Left colon (tissue), 2 donors: Measurements from ENCODE around the gene TSC1. TPM values are rescaled to one million over a fixed set of nuclear protein-coding genes. Genes with fewer than 3 reads are reported as not detected.
"Not testable (repeated sequence)": the region's sequence is repeated elsewhere in the genome, so short reads cannot be mapped to it uniquely, and the experiment has no call there.

ENCODE experiments used
- ATAC-seq: fragments of 200-7000 bp; cut with Tn5 transposase; one replicate; pipeline ENCODE4 v1.9.1; 2020; ENCODE audit warnings: mild to moderate bottlenecking, moderate library complexity
- DNase-seq, 2 donors: peaks; one replicate each; pipeline ENCODE4 v3.0.0-alpha.2; 2020
- intact Hi-C, 2 donors: fragments of 100-400 bp; cut with DNase I in 1 of 2; cut with micrococcal nuclease in 1 of 2; formaldehyde crosslinking; loops; one replicate each; pipeline versions ENCODE4 v1.11.2 to v1.14.0; 2022; cut with DNase I, micrococcal nuclease
- total RNA-seq, 2 donors: library from RNA; stranded (reverse); fragmentation: NEBNext Ultra II Directional; extraction: Animal tissue kit (Norgen Biotek cat#: 25700); gene quantifications; one replicate each; pipeline ENCODE4 v1.2.1, GENCODE V29; 2021
- donor health status: DM: no; HTN: no; CAD: no.
- donor health status: DM: yes; HTN: yes; CAD: no.

Gene TSC1
- total RNA-seq, 2 donors from 2014 or later = 35.2 to 41.6 TPM

- DNase-seq (peak in 1 of 2 donors; percentile 20), ATAC-seq (peak; percentile 48)
- intact Hi-C loops = no loop called here
Observed at GRCh38 chr9:132978451-132979131, 34.2 kb upstream of the TSC1 start, which contains the start of gene GFI1B. TSS of gene GFI1B (plus strand) at chr9:132978694. CDS start at chr9:132986679, 7,985 bp downstream.

GRCh38 chr9:132978112-132978450 lies 33.7 kb upstream of the TSC1 start:
- no peak for DNase-seq
- no peak for ATAC-seq
- intact Hi-C loops = no loop called here

- no peak for ATAC-seq
- DNase-seq = no peak
- intact Hi-C loops = no loop called here
Observed at GRCh38 chr9:132976571-132976970, 32.2 kb upstream of the TSC1 start.

- DNase-seq (no peak), ATAC-seq (no peak)
- intact Hi-C loops = no loop called here
Observed at GRCh38 chr9:132975961-132976360, 31.5 kb upstream of the TSC1 start.

- ATAC-seq (no peak), DNase-seq (no peak)
- intact Hi-C loops = no loop called here
Observed at GRCh38 chr9:132973713-132974112, 29.3 kb upstream of the TSC1 start.

- DNase-seq (no peak), ATAC-seq (no peak)
- intact Hi-C loops = no loop called here
Observed at GRCh38 chr9:132973166-132973565, 28.8 kb upstream of the TSC1 start.

- DNase-seq (no peak), ATAC-seq (peak; percentile 93)
- intact Hi-C loops = no loop called here
Observed at GRCh38 chr9:132970324-132971062, 26.1 kb upstream of the TSC1 start.

- intact Hi-C loops = no loop called here
- DNase-seq (no peak), ATAC-seq (no peak)
Observed at GRCh38 chr9:132969783-132970182, 25.4 kb upstream of the TSC1 start.

- intact Hi-C loops = not testable (repeated sequence)
Observed at GRCh38 chr9:132967908-132968307, 23.5 kb upstream of the TSC1 start.

GRCh38 chr9:132965478-132965877 lies 21.1 kb upstream of the TSC1 start:
- ATAC-seq = no peak
- intact Hi-C loops = no loop called here
- DNase-seq = no peak

More at GRCh38 chr9:132967908-132968307, 23.5 kb upstream of the TSC1 start:
- not testable (repeated sequence) for ATAC-seq, DNase-seq

- DNase-seq = no peak
- ATAC-seq = no peak
- intact Hi-C loops = no loop called here
Observed at GRCh38 chr9:132961002-132961401, 16.6 kb upstream of the TSC1 start.

GRCh38 chr9:132957805-132958204 lies 13.4 kb upstream of the TSC1 start:
- intact Hi-C loops = no loop called here
- DNase-seq = no peak
- no peak for ATAC-seq

- intact Hi-C loops = no loop called here
- ATAC-seq (no peak), DNase-seq (no peak)
Observed at GRCh38 chr9:132955768-132956167, 11.4 kb upstream of the TSC1 start.

- DNase-seq (no peak), ATAC-seq (no peak)
- intact Hi-C loops = no loop called here
Observed at GRCh38 chr9:132955123-132955522, 10.7 kb upstream of the TSC1 start.

GRCh38 chr9:132949709-132950108 lies 5.3 kb upstream of the TSC1 start:
- DNase-seq (no peak), ATAC-seq (no peak)
- intact Hi-C loops = no loop called here

- intact Hi-C loops = no loop called here
- ATAC-seq (no peak), DNase-seq (no peak)
Observed at GRCh38 chr9:132948482-132949050, 4.2 kb upstream of the TSC1 start.

- ATAC-seq (no peak), DNase-seq (no peak)
- intact Hi-C loops = no loop called here
Observed at GRCh38 chr9:132947756-132948155, 3.3 kb upstream of the TSC1 start.

GRCh38 chr9:132946631-132947295 lies 2.3 kb upstream of the TSC1 start:
- no peak for ATAC-seq
- intact Hi-C loops = no loop called here
- no peak for DNase-seq

GRCh38 chr9:132946211-132946610 lies 1.8 kb upstream of the TSC1 start:
- ATAC-seq = no peak
- no peak for DNase-seq
- intact Hi-C loops = no loop called here
